SHP77 treated with DMSO at 0.1 percent for 48 hours (cell line): ENCODE data around the gene TRAF4.
"Not testable (repeated sequence)": the region's sequence is repeated elsewhere in the genome, so short reads cannot be mapped to it uniquely, and the experiment has no call there.

Experiments used
- DNase-seq: peaks from one replicate; lab custom pipeline; 2025; lab: John Stamatoyannopoulos, UW

TRAF4 gene

DNA sequence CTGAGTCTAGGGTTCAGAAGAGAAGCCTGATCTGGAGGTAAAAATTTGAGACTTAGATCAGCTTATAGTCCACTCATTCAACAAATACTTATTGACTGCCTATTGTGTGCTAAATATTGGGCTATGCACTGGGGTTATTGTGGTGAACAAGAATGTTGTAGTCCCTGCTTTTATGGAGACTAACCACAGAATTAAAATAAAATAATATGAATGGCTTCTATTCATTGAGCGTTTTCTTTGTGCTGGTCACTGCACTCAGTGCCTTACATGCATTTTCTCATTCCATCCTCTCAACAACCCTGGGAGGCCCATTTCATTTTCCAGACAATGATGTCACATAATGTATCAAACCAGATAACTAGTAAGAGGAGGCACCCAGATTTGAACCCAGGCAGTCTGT lies 10.5 kb upstream of the TRAF4 start:
- no peak for DNase-seq

DNA sequence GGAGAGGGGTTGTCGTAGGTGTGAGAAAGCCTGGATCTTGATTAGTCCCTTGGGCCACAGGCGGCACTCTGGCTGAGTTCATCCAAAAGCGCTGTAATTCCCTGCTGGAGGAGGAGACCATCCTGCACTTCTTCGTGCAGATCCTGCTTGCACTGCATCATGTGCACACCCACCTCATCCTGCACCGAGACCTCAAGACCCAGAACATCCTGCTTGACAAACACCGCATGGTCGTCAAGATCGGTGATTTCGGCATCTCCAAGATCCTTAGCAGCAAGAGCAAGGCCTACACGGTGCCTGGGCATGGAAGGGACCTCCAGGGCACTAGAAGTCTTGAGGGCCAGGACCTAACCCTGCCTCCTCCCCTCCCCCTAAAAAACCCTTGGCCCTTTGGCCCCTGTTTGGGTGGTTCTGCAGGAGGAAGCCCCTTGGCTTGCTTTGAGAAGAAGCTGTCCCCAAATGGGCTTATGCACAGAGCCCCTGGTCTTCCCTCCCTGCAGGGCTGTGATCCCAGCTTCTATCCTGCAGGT lies 9.0 kb upstream of the TRAF4 start:
- no peak for DNase-seq

- no peak for DNase-seq
Measured at GRCh38 chr17:28735242-28735722, 8.5 kb upstream of the TRAF4 start.

DNA sequence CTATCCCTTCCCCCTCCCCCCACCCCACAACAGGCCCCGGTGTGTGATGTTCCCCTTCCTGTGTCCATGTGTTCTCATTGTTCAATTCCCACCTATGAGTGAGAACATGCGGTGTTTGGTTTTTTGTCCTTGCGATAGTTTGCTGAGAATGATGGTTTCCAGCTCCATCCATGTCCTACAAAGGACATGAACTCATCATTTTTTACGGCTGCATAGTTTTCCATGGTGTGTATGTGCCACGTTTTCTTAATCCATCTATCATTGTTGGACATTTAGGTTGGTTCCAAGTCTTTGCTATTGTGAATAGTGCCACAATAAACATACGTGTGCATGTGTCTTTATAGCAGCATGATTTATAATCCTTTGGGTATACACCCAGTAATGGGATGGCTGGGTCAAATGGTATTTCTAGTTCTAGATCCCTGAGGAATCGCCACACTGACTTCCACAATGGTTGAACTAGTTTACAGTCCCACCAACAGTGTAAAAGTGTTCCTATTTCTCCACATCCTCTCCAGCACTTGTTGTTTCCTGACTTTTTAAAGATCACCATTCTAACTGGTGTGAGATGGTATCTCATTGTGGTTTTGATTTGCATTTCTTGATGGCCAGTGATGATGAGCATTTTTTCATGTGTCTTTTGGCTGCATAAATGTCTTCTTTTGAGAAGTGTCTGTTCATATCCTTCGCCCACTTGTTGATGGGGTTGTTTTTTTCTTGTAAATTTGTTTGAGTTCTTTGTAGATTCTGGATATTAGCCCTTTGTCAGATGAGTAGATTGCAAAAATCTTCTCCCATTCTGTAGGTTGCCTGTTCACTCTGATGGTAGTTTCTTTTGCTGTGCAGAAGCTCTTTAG lies 7.7 kb upstream of the TRAF4 start:
- not testable (repeated sequence) for DNase-seq

- DNase-seq, result no peak
Measured at GRCh38 chr17:28737316-28737715, 6.5 kb upstream of the TRAF4 start.

- DNase-seq, result no peak
Measured at GRCh38 chr17:28737770-28738679, 5.8 kb upstream of the TRAF4 start.

DNA sequence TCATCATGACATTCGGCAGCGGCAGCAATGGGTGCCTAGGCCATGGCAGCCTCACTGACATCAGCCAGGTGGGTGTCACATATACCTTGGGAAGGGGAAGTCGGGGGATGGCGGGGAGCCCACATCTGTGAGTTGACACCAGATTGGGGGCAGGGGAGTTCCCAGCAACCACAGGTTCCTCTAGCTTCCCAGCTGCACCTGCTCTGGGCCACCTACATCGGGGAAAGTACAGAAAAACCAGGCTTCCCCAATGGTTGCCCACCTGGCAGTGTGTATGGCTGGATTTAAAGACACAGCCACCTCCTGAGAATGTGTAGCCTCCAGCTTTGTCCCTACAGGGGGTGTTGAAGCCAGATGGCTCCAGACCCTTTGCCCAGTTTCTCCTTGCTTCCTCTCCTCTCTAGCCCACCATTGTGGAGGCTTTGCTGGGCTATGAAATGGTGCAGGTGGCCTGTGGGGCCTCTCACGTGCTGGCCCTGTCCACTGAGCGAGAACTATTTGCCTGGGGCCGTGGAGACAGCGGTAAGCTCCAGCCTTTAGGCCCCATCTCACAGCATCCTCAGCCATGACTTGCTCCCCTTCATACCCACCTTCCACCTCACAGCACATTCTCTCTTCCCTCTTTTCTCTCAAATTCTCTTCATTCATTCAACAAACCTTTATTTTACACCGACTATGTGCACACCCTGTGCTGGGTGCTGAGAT lies 5.0 kb upstream of the TRAF4 start:
- no peak for DNase-seq

- DNase-seq, result no peak
Measured at GRCh38 chr17:28740406-28741357, 3.1 kb upstream of the TRAF4 start.

DNA sequence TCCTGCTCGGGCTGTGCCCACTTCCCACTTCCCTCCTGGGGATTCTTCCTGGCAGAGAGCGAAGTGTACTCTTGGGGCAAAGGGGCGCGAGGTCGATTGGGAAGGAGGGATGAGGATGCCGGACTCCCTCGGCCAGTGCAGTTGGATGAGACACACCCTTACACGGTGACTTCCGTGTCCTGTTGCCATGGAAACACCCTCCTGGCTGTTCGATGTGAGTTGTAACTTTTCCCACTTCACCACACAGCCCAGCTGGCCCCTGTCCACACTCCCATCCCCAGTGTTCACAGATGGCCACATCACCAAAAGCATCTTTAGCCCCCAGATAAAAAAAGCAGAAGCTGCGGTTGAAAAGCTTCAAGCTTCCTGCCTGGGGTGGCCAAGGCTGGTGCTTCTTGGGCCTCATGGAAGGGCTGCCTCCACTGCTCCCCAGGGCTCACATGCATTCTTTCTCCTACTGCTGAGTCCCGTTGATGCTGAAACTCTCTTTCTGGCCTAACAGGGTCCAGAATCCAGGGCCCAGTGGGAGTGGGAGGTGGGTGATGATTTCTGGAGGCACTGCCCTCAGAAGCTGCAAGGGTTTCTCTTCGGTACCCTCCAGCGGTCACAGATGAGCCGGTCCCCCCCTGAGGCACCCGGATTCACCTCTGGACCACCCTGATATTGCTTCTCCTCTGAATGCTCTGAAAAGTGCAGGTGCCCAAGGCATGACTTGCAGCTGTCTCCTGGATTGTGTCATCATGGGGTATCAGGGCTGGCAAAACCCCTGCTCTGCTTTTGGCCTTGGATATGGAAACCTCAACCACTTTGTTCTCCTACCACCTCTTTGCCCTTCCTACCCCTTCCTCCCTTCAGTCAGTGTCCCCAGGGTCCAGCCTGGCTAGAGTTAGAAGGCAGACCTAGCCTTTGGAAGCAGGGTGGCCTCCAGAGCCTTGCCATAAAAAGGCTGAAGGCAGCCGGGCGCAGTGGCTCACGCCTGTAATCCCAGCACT lies 2.2 kb upstream of the TRAF4 start:
- DNase-seq, result no peak

GRCh38 chr17:28744104-28744971 lies 527 bp downstream of the TRAF4 start:
- DNase-seq, result no peak

- peak; percentile 14 for DNase-seq
Measured at GRCh38 chr17:28744972-28745785, 1.4 kb downstream of the TRAF4 start.

GRCh38 chr17:28745786-28746411 lies 2.1 kb downstream of the TRAF4 start:
- DNase-seq, result no peak

GRCh38 chr17:28746611-28747050 lies 2.8 kb downstream of the TRAF4 start:
- DNase-seq, result peak; percentile 76

GRCh38 chr17:28747051-28747691 lies 3.4 kb downstream of the TRAF4 start:
- DNase-seq, result peak; percentile 31

- no peak for DNase-seq
Measured at GRCh38 chr17:28747801-28748750, 4.3 kb downstream of the TRAF4 start.
